Choroid plexus epithelial cell (primary cell): Measurements from ENCODE around the gene KCNN2.

Source experiments
- DNase-seq: peaks from one replicate; pipeline ENCODE4 v3.0.0-alpha.2; 2010; ENCODE audit warnings: low read depth
- H3K4me3 ChIP-seq: 2 replicates; pipeline ENCODE4 v1.5.1; 2011; ENCODE audit warnings: low read depth, mild to moderate bottlenecking, control low read depth, low read length, moderate library complexity
- CTCF ChIP-seq: conservative IDR thresholded peaks from 2 replicates; pipeline ENCODE4 v1.5.1; 2011; ENCODE audit warnings: low read depth, mild to moderate bottlenecking, control low read depth, inconsistent platforms, low read length, moderate library complexity

The KCNN2 gene

GRCh38 chr5:114324282-114324681, 37.6 kb upstream of the KCNN2 start:
- peak; percentile 2 for DNase-seq
- no peak for TF ChIP-seq CTCF

GRCh38 chr5:114325541-114325940, 36.3 kb upstream of the KCNN2 start:
- DNase-seq, result peak; percentile 53
- H3K4me3 ChIP-seq, result no peak overlapping the region
- no peak for TF ChIP-seq CTCF

More at GRCh38 chr5:114324282-114324681, 37.6 kb upstream of the KCNN2 start:
- no peak overlapping the region for H3K4me3 ChIP-seq

GRCh38 chr5:114327474-114327873, 34.4 kb upstream of the KCNN2 start:
- no peak overlapping the region for H3K4me3 ChIP-seq
- TF ChIP-seq CTCF, result no peak
- no peak for DNase-seq

- TF ChIP-seq CTCF, result no peak
- H3K4me3 ChIP-seq, result no peak overlapping the region
- no peak for DNase-seq
Measured at GRCh38 chr5:114327987-114328386, 33.9 kb upstream of the KCNN2 start.

- no peak for DNase-seq
- no peak overlapping the region for H3K4me3 ChIP-seq
- TF ChIP-seq CTCF, result no peak
Measured at GRCh38 chr5:114330916-114331531, 30.8 kb upstream of the KCNN2 start.

GRCh38 chr5:114332493-114332892, 29.4 kb upstream of the KCNN2 start:
- TF ChIP-seq CTCF, result no peak
- no peak for DNase-seq
- no peak overlapping the region for H3K4me3 ChIP-seq

- no peak overlapping the region for H3K4me3 ChIP-seq
- DNase-seq, result no peak
- TF ChIP-seq CTCF, result no peak
Measured at GRCh38 chr5:114332925-114333324, 28.9 kb upstream of the KCNN2 start.
